NK-92 treated with Interleukin-12 subunit alpha and Interleukin-12 subunit beta, amount 100 ng/mL, for 24 hours (cell line): ENCODE results near the gene PARD3B.

Experiments used
- DNase-seq: peaks from one replicate; lab custom pipeline; 2025; lab: John Stamatoyannopoulos, UW

The PARD3B gene

DNA sequence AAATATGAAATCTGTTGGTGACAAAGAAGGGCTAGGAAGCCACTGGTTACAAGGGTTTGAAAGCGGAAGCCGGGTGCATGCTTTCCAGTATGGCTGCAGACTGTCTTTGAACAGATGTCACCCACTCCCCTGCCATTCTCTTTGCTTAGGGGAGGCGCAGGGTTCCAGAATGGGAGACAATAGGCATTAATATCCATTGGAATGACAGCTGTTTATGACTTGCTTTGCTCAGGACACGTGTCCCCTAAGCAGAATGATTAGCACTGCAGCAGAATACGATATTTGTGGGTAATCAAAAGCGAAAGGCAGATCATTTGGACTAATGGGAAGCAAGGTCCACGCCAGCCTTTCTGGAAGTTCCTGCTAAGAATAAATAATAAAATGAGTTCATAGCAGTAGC lies 1111.2 kb downstream of the PARD3B start:
- no peak for DNase-seq

DNA sequence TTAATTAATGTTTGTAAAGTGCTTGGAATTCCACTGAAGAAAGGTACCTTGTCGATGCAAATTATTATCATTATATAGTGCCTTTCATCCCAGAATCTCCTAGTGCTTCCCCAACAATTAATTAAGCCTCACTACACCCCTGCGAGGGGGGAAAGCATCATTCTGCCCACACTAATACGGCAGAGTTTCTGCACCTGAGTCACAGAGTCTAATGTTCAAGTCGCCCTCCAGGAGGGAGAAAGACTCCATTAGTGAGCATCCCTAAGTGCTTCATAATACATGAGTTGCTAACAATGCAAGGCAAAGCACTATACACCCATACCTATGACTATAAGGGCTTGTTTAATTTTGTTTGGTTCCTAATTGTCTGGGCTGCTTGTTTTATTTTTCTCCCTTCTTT lies 1111.7 kb downstream of the PARD3B start:
- no peak for DNase-seq

DNA sequence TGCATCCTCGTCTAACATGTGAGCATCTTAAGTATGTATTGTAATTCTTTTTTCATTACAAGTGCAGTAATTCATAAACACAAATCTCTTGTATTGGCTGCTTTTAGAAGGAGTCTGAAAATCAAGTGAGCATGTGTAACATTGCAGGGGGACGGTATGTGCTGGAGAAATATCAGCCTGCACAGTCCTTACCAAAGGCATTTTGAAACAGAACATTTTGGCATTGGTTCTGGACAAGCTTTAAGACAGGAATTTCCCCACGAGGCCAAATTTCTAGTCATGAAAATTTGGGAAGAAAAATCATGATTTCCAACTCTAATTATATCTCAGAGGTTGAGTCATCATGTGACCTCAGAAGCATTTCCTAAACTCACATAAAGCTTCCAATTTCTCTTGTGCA lies 1112.3 kb downstream of the PARD3B start:
- DNase-seq = no peak

DNA sequence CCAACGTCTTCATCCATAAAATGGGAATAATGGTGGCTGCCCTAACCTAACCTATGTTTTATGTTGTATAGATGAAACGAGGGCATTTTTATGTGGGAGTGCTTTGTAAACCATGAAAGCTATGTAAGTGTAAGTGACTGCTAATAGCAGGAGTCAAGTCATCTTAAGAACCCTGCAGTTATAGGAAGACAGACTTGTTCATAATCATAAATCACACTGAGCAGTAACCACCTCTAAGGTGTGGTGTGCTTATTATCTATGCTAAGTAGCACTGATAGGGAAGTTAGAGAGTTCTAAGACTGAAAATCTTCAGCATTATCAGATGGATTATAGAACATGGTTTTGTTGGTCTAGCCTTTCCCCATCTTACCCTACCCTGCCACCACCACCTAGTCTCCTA lies 1112.8 kb downstream of the PARD3B start:
- no peak for DNase-seq

DNA sequence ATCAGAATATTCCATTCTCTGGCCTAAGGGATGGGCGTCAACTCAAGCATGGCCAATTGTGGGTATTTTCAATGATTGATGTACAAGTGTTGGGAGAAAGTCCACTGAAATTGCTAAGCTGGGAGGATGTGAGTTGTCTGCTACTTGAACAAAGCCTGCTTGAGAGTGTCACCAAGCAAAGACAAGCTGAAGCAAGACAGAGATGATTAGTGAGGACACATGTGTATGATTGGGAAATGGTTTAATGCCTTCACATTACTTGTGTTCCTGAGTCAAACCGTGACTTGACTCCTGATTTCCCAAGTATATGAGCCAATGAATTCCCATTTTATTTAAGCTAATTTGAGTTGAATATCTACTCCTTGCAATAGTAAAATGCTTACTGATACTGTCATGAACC lies 1113.3 kb downstream of the PARD3B start:
- DNase-seq = no peak

DNA sequence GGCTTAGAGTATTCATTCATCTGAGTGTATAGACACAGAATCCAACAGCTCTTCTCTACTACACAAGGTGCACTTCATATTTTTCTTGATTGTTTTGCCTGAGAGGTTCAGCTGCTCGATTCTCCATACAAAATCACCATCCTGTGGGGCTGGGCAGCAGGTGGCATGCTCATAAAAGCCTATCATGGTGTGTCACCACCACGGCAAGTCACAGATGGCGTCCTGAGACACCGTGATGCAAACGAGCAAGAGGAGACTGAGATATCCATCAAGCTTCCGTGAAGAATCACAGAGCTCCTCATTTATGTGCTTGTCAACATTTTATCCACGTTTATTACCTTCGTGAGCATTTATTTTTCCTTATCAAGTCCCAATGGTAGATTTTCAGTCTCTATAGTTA lies 1114.6 kb downstream of the PARD3B start:
- DNase-seq = no peak

DNA sequence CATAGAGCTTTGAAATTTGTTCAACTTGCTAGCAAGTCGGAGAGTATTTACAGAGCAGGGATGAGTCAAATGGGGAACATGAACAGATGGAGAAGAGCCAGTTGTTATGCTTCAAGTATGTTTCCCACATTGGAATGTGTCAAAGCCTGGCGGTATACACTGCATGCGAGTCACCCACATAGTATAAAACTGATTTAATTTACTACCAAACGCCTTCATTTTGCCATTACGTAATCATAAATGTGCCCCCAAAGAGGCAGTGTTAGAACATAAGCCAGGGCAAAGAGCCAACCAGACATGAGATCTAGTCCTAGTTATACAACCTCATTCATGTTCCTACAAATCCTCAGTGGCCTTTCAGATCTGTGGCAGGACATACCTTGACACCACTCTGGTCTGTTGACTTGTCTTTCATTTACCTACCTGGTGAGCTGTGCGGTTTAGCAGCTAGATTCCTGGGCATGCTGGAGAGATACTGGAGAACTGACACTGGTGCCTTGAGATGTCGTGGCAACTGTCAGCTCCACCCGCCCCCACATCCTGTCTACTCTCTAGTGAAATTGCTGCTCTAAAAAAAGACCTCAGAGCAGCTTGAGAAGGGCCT lies 1115.3 kb downstream of the PARD3B start:
- DNase-seq = no peak

DNA sequence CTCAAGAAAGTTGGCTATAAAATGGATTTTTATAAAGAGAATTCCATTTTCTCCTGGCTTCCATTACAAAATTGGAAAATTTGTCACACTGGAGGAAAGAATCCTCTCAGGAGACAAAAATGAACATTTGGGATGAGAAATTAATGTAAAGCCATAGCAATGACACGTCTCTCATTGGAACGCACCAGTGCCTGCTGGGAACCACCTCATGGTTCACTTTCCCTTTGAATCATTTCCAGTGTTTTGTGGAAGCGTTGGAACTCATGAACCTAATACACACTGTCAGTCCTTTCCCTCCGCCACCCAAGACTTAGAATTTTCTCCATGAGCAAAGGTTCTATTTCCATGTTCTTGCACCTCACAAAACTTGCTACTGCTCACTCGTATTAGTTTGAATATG lies 1116.0 kb downstream of the PARD3B start:
- no peak for DNase-seq

DNA sequence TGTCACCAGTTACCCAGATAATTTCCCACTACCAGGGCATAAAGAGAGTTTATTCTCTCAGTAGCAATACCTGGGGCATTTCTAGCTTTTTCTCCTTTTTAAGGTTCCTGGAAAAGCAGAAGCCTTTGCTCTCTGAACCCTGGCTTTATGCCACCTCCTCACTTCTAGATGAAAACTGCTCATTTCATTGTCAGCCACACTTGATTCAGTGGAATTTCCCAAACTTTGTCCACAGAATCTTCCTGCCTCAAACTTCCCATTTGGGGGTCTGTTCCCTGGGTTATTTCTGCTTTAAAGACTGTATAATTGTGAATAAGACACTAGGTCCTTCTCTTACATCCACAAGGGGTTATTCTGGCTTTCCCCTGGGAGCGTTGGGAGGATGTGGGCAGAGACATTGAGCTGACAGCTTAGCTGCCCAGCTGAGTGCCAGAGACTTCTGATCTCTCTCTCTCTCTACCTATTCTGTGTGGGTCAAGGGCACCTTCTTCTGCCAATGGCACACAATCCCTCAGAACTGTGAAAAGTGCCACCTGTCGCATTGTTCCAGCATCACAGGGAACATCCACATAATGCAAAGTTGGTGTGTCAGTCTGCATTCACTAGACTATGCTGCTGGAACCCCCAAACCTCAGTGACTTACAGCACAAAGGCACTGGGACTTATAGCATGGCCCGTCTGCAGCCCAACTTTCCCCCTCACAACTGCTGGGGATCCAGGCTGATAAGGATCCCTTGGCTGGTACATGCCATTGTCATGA lies 1117.1 kb downstream of the PARD3B start:
- no peak for DNase-seq

DNA sequence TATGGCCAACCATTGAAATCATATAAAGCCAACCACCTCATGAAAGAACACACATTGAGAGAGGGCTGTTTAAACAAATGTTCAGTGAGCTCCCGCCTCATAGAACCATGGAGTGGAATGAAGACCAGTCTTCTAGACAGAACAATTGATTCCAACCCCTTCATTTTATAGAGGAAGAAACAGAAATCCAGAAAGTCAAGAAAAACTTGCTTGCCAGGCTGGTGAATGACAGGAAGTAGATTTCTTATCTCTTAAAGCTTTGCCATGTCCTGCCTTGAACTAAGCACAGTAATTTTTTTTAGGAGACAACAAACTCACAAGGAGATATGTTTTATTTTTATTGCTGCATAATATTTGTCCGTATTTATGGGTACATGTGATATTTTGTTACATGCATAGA lies 1120.5 kb downstream of the PARD3B start:
- DNase-seq = no peak
